NOMO-1 treated with dmso at 0.1 percent for 144 hours (cell line): Measurements from ENCODE around the gene MUC5AC.
"Not testable (repeated sequence)": the region's sequence is repeated elsewhere in the genome, so short reads cannot be mapped to it uniquely, and the experiment has no call there.

Experiments used
- DNase-seq: peaks from one replicate; lab custom pipeline; 2025; ENCODE audit not compliant: unreplicated experiment; lab: John Stamatoyannopoulos, UW

Gene MUC5AC

GRCh38 chr11:1175461-1176223 is 17.9 kb downstream of the MUC5AC start:
- no peak for DNase-seq

GRCh38 chr11:1176224-1177019 is 18.7 kb downstream of the MUC5AC start:
- no peak for DNase-seq

- DNase-seq = no peak
Measured at GRCh38 chr11:1177020-1177770, 19.4 kb downstream of the MUC5AC start.

- no peak for DNase-seq
Measured at GRCh38 chr11:1177771-1178090, 20.0 kb downstream of the MUC5AC start.

GRCh38 chr11:1178201-1178885 is 20.6 kb downstream of the MUC5AC start:
- DNase-seq = no peak

GRCh38 chr11:1178906-1179305 is 21.2 kb downstream of the MUC5AC start:
- DNase-seq = no peak

- no peak for DNase-seq
Measured at GRCh38 chr11:1179641-1180040, 21.9 kb downstream of the MUC5AC start.

GRCh38 chr11:1180171-1180570 is 22.4 kb downstream of the MUC5AC start:
- no peak for DNase-seq

GRCh38 chr11:1180947-1181391 is 23.2 kb downstream of the MUC5AC start:
- DNase-seq = no peak

- DNase-seq = no peak
Measured at GRCh38 chr11:1181420-1181819, 23.7 kb downstream of the MUC5AC start.

- no peak for DNase-seq
Measured at GRCh38 chr11:1181853-1182535, 24.2 kb downstream of the MUC5AC start.

GRCh38 chr11:1184139-1184538 is 26.4 kb downstream of the MUC5AC start:
- DNase-seq = not testable (repeated sequence)

- not testable (repeated sequence) for DNase-seq
Measured at GRCh38 chr11:1188451-1189130, 30.8 kb downstream of the MUC5AC start.

GRCh38 chr11:1189816-1190215 is 32.1 kb downstream of the MUC5AC start:
- DNase-seq = not testable (repeated sequence)

GRCh38 chr11:1191786-1192470 is 34.2 kb downstream of the MUC5AC start:
- DNase-seq = not testable (repeated sequence)

- DNase-seq = no peak
Measured at GRCh38 chr11:1192741-1193325, 35.1 kb downstream of the MUC5AC start.

GRCh38 chr11:1193326-1194230 is 35.8 kb downstream of the MUC5AC start:
- DNase-seq = no peak
